Endothelial cell of umbilical vein (primary cell): ENCODE results near the gene PTCHD1. TPM values are rescaled to one million over a fixed set of nuclear protein-coding genes. Genes with fewer than 3 reads are reported as not detected.

Source experiments
- BruUV-seq: library from RNA; stranded (reverse); fragments of 400-500 nt; replicated peaks from 2 replicates; lab custom pipeline; 2021; lab: Mats Ljungman, UMichigan
- CTCF ChIA-PET: fragments of 300-600, 350-600 bp; sonication (Branson Sonifier 250); formaldehyde crosslinking; loops from one replicate; lab custom pipeline; 2021; ENCODE audit warnings: antibody characterized with exemption, inconsistent platforms; lab: Charles Lee
- POLR2A ChIA-PET: fragments of 300-600, 350-600 bp; sonication (Branson Sonifier 250); formaldehyde crosslinking; loops from one replicate; lab custom pipeline; 2021; ENCODE audit warnings: antibody characterized with exemption, inconsistent platforms; lab: Charles Lee
- DNase-seq: peaks from one replicate; pipeline ENCODE4 v3.0.0-alpha.2; 2011; ENCODE audit warnings: low read depth, low spot score
- FAIRE-seq: peaks from 2 replicates; lab custom pipeline; 2011; peaks lifted over from hg19 to GRCh38; lab: Jason Lieb, UNC
- H2AFZ ChIP-seq: 2 replicates; pipeline ENCODE4 v1.6.0; 2012; ENCODE audit warnings: low read depth, low read length, control low read depth, inconsistent platforms
- H3K27ac ChIP-seq: 2 replicates; pipeline ENCODE4 v1.5.1; 2011; ENCODE audit warnings: low read depth, mild to moderate bottlenecking, control low read depth, low read length, moderate library complexity; ENCODE audit not compliant: insufficient read depth
- H3K27me3 ChIP-seq, 2 experiments: 2 replicates each; pipeline versions ENCODE4 v1.6.0 to v1.6.1; 2011; ENCODE audit warnings: low read length in 2 of 2, mixed read lengths in 1 of 2; ENCODE audit not compliant: control insufficient read depth in 2 of 2, insufficient read depth in 2 of 2
- H3K36me3 ChIP-seq, 2 experiments: 2 replicates in 1 of 2; 3 replicates in 1 of 2; pipeline ENCODE4 v1.5.1; 2011; ENCODE audit warnings: low read length in 2 of 2, mild to moderate bottlenecking in 1 of 2, moderate library complexity in 1 of 2; ENCODE audit not compliant: control insufficient read depth in 2 of 2, insufficient read depth in 2 of 2; ENCODE audit errors: extremely low read depth in 1 of 2
- H3K4me1 ChIP-seq: 3 replicates; pipeline ENCODE4 v1.5.1; 2011; ENCODE audit warnings: mild to moderate bottlenecking, low read length; ENCODE audit not compliant: control insufficient read depth, insufficient read depth; ENCODE audit errors: extremely low read depth
- H3K4me2 ChIP-seq: 2 replicates; pipeline ENCODE4 v1.6.1; 2011; ENCODE audit warnings: low read length, control low read depth, mixed read lengths; ENCODE audit not compliant: insufficient read depth
- H3K4me3 ChIP-seq, 3 experiments: fragments of 200-600 bp in 1 of 3; sonication (generic), shearing (Covaris generic) in 1 of 3; replicated peaks in 1 of 3; 2 replicates each; pipeline ENCODE4 v1.5.1; 2011 to 2016; ENCODE audit warnings: control low read depth in 3 of 3, low read length in 3 of 3, mild to moderate bottlenecking in 2 of 3, inconsistent platforms in 1 of 3, low read depth in 1 of 3, moderate library complexity in 1 of 3; ENCODE audit not compliant: insufficient read depth in 1 of 3
- H3K79me2 ChIP-seq: 2 replicates; pipeline ENCODE4 v1.6.0; 2012; ENCODE audit warnings: low read length, inconsistent platforms; ENCODE audit not compliant: control insufficient read depth, insufficient read depth
- H3K9ac ChIP-seq: replicated peaks from 2 replicates; pipeline ENCODE3; 2011; ENCODE audit warnings: low read length, control low read depth; ENCODE audit not compliant: insufficient read depth; ENCODE audit errors: extremely low read depth
- H3K9me1 ChIP-seq: replicated peaks from 3 replicates; pipeline ENCODE4 v1.6.0; 2011; ENCODE audit warnings: mild to moderate bottlenecking, low read length; ENCODE audit not compliant: control insufficient read depth, insufficient read depth; ENCODE audit errors: extremely low read depth
- H3K9me3 ChIP-seq: replicated peaks from 2 replicates; pipeline ENCODE4 v1.5.1; 2012; ENCODE audit warnings: low read length, inconsistent platforms; ENCODE audit not compliant: control insufficient read depth, insufficient read depth
- H4K20me1 ChIP-seq: replicated peaks from 2 replicates; pipeline ENCODE3; 2011; ENCODE audit warnings: mild to moderate bottlenecking, low read length; ENCODE audit not compliant: control insufficient read depth, insufficient read depth; ENCODE audit errors: extremely low read depth
- CTCF ChIP-seq, 2 donors: IDR thresholded peaks; 1 replicate in 1 of 2; 2 replicates in 1 of 2; pipeline ENCODE4 v1.5.1; 2011; ENCODE audit warnings: low read length in 2 of 2, mild to moderate bottlenecking in 2 of 2, moderate library complexity in 2 of 2, control low read depth in 1 of 2, inconsistent platforms in 1 of 2, low read depth in 1 of 2; ENCODE audit not compliant: insufficient read depth in 1 of 2; ENCODE audit errors: extremely low read depth in 1 of 2
- EZH2 ChIP-seq: IDR thresholded peaks from 2 replicates; pipeline ENCODE4 v1.6.1; 2012; ENCODE audit warnings: borderline replicate concordance, low read depth, mild to moderate bottlenecking, moderate library complexity, low read length, inconsistent platforms; ENCODE audit not compliant: severe bottlenecking
- FOS ChIP-seq: IDR thresholded peaks from 2 replicates; pipeline ENCODE4 v1.6.1; 2011; ENCODE audit warnings: mild to moderate bottlenecking, low read length, moderate library complexity, borderline replicate concordance; ENCODE audit not compliant: insufficient read depth
- GATA2 ChIP-seq: IDR thresholded peaks from 2 replicates; pipeline ENCODE4 v1.7.0; 2011; ENCODE audit warnings: low read depth, mild to moderate bottlenecking, moderate library complexity, mixed read lengths, low read length; ENCODE audit not compliant: insufficient read length, insufficient read depth
- JUN ChIP-seq: IDR thresholded peaks from 2 replicates; pipeline ENCODE4 v1.6.1; 2011; ENCODE audit warnings: borderline replicate concordance, low read depth; ENCODE audit not compliant: insufficient read length, insufficient read depth
- MYC ChIP-seq: IDR thresholded peaks from one replicate; pipeline ENCODE4 v1.6.1; 2011; ENCODE audit warnings: mild to moderate bottlenecking, low read depth, low read length
- POLR2A ChIP-seq: IDR thresholded peaks from 2 replicates; pipeline ENCODE4 v1.6.1; 2012; ENCODE audit warnings: low read depth, mild to moderate bottlenecking, control low read depth, low read length
- POLR2AphosphoS5 ChIP-seq: IDR thresholded peaks from 2 replicates; pipeline ENCODE4 v1.6.1; 2012; ENCODE audit warnings: low read depth, mild to moderate bottlenecking, control low read depth, low read length, moderate library complexity; ENCODE audit not compliant: insufficient read depth
- dilution Hi-C: fragments of 300-500 bp; cut with MboI; formaldehyde crosslinking; loops from one replicate; pipeline ENCODE4 v1.15.0; 2019; ENCODE audit warnings: low sequenced_read_pairs; ENCODE audit not compliant: extremely low pct_ligation_motif_present
- intact Hi-C: fragments of 100-400 bp; cut with micrococcal nuclease; formaldehyde crosslinking; loops from one replicate; pipeline ENCODE4 v1.10.0; 2022
- polyA plus RNA-seq, 4 experiments: library from polyadenylated mRNA; depleted of rRNA in 3 of 4; stranded (reverse) in 3 of 4; unstranded in 1 of 4; fragments of >200 nt; gene quantifications; 2 replicates each; pipeline versions ENCODE4 v1.2.1 to v1.2.3, GENCODE V29; 2011 to 2012; ENCODE audit warnings: missing spikeins in 1 of 4
- total RNA-seq: library from RNA; stranded (reverse); gene quantifications from 2 replicates; pipeline ENCODE4 v1.2.3, GENCODE V29; 2021
- TF ChIP-seq, protein P1 (sequence below): IDR thresholded peaks from 2 replicates; pipeline ENCODE4 v1.6.1; 2011; ENCODE audit not compliant: insufficient read depth, insufficient read length

Gene PTCHD1
- total and polyA plus RNA-seq, 2 donors (not counting 3 experiments of a cell fraction or from before 2014, with no cell fraction given) = not detected

GRCh38 chrX:23396263-23396662 lies 61.6 kb downstream of the PTCHD1 start:
- Histone ChIP-seq H3K4me1 (no peaks in the 10 kb centered on the region), H3K79me2 (no peaks in the 10 kb centered on the region), H3K36me3 (no peaks in the 10 kb centered on the region), H3K4me3 (no peak overlapping the region), H2AFZ (no peak overlapping the region), H4K20me1 (no peaks in the 10 kb centered on the region), H3K9me1 (no peaks in the 10 kb centered on the region), H3K9ac (no peak overlapping the region), H3K27ac (no peak overlapping the region), H3K27me3 (no peaks in the 10 kb centered on the region), H3K9me3 (no peaks in the 10 kb centered on the region), H3K4me2 (no peak overlapping the region)
- dilution Hi-C loops = no loop called here
- TF ChIP-seq POLR2AphosphoS5 (no peak), CTCF (IDR thresholded peaks at IDR 0.05; ENCODE audit: extremely low read depth in 1 of 2, insufficient read depth in 1 of 2, low read depth in 1 of 2, low read length in 2 of 2) (no peak), MYC (no peak), FOS (no peak), GATA2 (no peak), JUN (no peak), EZH2 (no peak), POLR2A (no peak)
- TF ChIP-seq, protein P1, sequence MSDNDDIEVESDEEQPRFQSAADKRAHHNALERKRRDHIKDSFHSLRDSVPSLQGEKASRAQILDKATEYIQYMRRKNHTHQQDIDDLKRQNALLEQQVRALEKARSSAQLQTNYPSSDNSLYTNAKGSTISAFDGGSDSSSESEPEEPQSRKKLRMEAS = no peak
- no TSS peak for BruUV-seq
- DNase-seq = no peak
- no peak for FAIRE-seq
- ChIA-PET CTCF (no interaction called here), POLR2A (no interaction called here)
- intact Hi-C loops = no loop called here
